Measurements from ENCODE around the gene PSMD3. TPM values are rescaled to one million over a fixed set of nuclear protein-coding genes. Genes with fewer than 3 reads are reported as not detected.
A peak's percentile ranks its signal among the peaks of the same experiment; 100 is the strongest.

The PSMD3 gene
- total RNA-seq, 2 donors from 2014 or later: 152 to 164 TPM

DNA sequence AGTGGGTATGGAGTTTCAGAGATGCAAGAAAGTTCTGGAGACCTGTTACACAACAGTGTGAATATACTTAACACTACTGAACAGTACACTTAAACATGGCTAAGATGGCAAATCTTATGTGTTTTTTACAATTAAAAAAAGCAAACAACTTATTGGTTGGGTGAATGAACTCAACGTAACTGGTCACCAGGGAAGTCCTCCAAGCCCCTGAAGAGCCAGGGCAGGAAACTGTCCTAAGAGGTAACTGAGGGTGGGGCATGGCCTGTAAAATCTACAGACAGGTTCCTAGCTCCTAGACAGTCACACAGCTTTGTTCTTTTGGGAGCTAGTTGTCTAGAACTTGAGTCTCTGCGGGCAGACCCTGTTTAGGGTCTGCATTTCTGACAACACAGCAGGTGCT lies 45.0 kb downstream of the PSMD3 start:
- Histone ChIP-seq H3K36me3 (ENCODE audit: control insufficient read depth, insufficient read depth, low read length) (peaks cover 40% of the 10 kb centered on the region), H3K27ac (ENCODE audit: low read depth, low read length) (no peak overlapping the region), H3K4me1 (ENCODE audit: control insufficient read depth, insufficient read depth, low read length) (no peaks in the 10 kb centered on the region), H3K9ac (ENCODE audit: extremely low read depth, low read length, poor library complexity, severe bottlenecking) (no peak overlapping the region), H3K9me3 (ENCODE audit: control insufficient read depth, low read length) (no peaks in the 10 kb centered on the region), H3K27me3 (ENCODE audit: control insufficient read depth, insufficient read depth, low read length, poor library complexity, severe bottlenecking) (no peaks in the 10 kb centered on the region), H3K4me3 (ENCODE audit: low read length) (no peak overlapping the region)
- DNase-seq: no peak
- Mint-ChIP-seq H3K27me3 (ENCODE audit: insufficient read depth) (no peaks in the 10 kb centered on the region), H3K36me3 (ENCODE audit: low read depth) (peaks cover 62% of the 10 kb centered on the region), H3K4me1 (no peaks in the 10 kb centered on the region), H3K9me3 (no peaks in the 10 kb centered on the region), H3K4me3 (no peak overlapping the region), H3K27ac (no peak overlapping the region)
- TF ChIP-seq, protein P1, sequence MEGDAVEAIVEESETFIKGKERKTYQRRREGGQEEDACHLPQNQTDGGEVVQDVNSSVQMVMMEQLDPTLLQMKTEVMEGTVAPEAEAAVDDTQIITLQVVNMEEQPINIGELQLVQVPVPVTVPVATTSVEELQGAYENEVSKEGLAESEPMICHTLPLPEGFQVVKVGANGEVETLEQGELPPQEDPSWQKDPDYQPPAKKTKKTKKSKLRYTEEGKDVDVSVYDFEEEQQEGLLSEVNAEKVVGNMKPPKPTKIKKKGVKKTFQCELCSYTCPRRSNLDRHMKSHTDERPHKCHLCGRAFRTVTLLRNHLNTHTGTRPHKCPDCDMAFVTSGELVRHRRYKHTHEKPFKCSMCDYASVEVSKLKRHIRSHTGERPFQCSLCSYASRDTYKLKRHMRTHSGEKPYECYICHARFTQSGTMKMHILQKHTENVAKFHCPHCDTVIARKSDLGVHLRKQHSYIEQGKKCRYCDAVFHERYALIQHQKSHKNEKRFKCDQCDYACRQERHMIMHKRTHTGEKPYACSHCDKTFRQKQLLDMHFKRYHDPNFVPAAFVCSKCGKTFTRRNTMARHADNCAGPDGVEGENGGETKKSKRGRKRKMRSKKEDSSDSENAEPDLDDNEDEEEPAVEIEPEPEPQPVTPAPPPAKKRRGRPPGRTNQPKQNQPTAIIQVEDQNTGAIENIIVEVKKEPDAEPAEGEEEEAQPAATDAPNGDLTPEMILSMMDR (conservative IDR thresholded peaks at IDR 0.05): no peak
- 93 to 95% methylated on average over 2 of the region's 2 CpGs for WGBS, 2 experiments (ENCODE audit: insufficient coverage in 1 of 2, insufficient read length in 1 of 2)

DNA sequence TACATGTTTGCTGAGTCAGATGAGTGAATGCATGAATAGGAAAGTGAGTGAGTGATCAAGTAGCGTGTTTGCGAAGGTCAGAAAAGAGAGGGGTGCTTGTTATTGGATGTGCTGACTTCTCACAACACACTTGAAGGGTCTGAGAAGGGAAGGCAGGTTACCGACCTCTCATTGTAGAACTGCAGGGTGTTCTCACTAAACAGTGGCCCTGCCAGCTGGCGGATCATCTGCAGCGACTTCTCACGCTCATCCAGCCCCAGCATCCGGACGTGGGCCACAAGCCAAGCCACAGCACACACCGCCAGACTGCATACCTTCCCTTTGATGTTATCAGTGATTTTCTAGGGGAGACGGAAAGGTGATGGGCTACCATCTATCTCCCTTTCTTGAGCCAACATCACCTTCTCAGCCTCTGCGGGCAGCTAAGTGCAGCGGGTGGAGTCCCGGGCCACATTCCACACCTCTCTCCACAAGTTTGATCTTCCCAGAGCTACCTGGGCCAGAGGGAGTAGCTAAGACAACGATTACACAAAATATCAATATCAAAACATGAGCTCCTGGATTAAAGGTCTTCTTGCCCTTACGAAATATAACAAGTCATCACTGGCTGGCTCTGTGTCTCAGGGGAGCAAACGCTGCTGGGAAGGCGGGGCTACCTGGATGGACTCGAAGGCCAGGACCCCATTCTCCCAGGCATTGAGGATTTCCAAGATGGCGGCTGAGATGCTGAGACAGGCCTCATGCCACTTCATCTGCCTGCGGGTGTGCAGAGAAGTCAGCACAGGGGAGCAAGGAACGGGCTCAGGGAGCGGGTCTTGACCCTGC lies 45.6 kb downstream of the PSMD3 start:
- no peak overlapping the region for H3K27ac Mint-ChIP-seq
- 94 to 97% methylated on average over 19 to 22 of the region's 22 CpGs for WGBS, 2 experiments (ENCODE audit: insufficient coverage in 1 of 2, insufficient read length in 1 of 2)
- no peak overlapping the region for H3K4me3 ChIP-seq (ENCODE audit: low read length)
- TF ChIP-seq, protein P1 (conservative IDR thresholded peaks at IDR 0.05): no peak
- H3K4me3 Mint-ChIP-seq: no peak overlapping the region
- H3K9me3 ChIP-seq (ENCODE audit: control insufficient read depth, low read length): no peaks in the 10 kb centered on the region
- H3K36me3 Mint-ChIP-seq (ENCODE audit: low read depth): peaks cover 64% of the 10 kb centered on the region
- DNase-seq: no peak
- H3K9ac ChIP-seq (ENCODE audit: extremely low read depth, low read length, poor library complexity, severe bottlenecking): no peak overlapping the region
- no peaks in the 10 kb centered on the region for H3K4me1 Mint-ChIP-seq
- H3K36me3 ChIP-seq (ENCODE audit: control insufficient read depth, insufficient read depth, low read length): peaks cover 42% of the 10 kb centered on the region
- no peaks in the 10 kb centered on the region for H3K27me3 ChIP-seq (ENCODE audit: control insufficient read depth, insufficient read depth, low read length, poor library complexity, severe bottlenecking)
- no peaks in the 10 kb centered on the region for H3K4me1 ChIP-seq (ENCODE audit: control insufficient read depth, insufficient read depth, low read length)
- H3K9me3 Mint-ChIP-seq: no peaks in the 10 kb centered on the region
- no peaks in the 10 kb centered on the region for H3K27me3 Mint-ChIP-seq (ENCODE audit: insufficient read depth)
- H3K27ac ChIP-seq (ENCODE audit: low read depth, low read length): no peak overlapping the region

DNA sequence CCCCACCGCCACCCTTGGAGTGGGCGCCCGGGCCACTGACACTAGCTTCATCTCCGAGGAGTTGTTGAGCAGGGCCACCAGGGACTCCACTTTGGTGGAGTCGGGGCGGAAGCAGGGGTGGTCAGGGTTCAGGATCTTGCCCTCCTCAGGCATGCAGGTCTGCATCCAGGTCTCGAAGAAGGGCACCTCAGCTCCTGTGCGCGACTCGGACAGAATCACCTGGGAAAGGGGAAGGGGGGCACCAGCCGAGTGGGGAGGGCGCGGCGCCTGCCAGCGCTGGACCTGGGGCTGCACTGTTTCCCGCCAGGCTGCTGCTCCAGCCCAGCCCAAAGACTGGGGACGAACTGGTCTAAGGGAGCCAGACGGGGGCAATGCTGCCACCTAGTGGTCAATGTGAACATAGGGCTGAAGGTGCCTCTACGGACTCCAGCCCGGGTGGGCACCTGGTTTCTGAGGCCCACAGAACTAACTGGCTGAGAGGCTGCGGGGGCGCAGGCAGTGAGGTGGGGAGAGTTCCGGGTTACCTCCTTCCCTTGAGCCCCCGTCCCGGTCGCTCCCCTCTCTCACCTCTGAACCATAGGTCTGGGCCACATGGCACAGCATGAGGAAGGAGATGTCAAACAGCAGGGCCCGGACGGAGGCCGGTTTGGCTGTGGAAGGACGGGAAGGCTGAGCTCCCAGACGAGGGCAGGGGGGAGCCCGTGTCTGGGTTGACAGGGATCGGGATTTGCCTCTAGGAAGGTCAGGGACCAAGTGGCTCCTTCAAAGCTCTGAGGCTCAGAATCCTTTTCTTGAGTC lies 46.4 kb downstream of the PSMD3 start:
- H3K27ac Mint-ChIP-seq: no peak overlapping the region
- H3K27me3 Mint-ChIP-seq (ENCODE audit: insufficient read depth): no peaks in the 10 kb centered on the region
- H3K36me3 ChIP-seq (ENCODE audit: control insufficient read depth, insufficient read depth, low read length): peaks cover 47% of the 10 kb centered on the region
- 54 to 58% methylated on average over 19 to 33 of the region's 33 CpGs for WGBS, 2 experiments (ENCODE audit: insufficient coverage in 1 of 2, insufficient read length in 1 of 2)
- H3K9ac ChIP-seq (ENCODE audit: extremely low read depth, low read length, poor library complexity, severe bottlenecking): no peak overlapping the region
- TF ChIP-seq, protein P1 (conservative IDR thresholded peaks at IDR 0.05): peak; percentile 98
- no peaks in the 10 kb centered on the region for H3K4me1 Mint-ChIP-seq
- no peaks in the 10 kb centered on the region for H3K9me3 Mint-ChIP-seq
- peak; percentile 97 for DNase-seq
- no peak overlapping the region for H3K27ac ChIP-seq (ENCODE audit: low read depth, low read length)
- H3K9me3 ChIP-seq (ENCODE audit: control insufficient read depth, low read length): no peaks in the 10 kb centered on the region
- H3K4me1 ChIP-seq (ENCODE audit: control insufficient read depth, insufficient read depth, low read length): no peaks in the 10 kb centered on the region
- H3K27me3 ChIP-seq (ENCODE audit: control insufficient read depth, insufficient read depth, low read length, poor library complexity, severe bottlenecking): no peaks in the 10 kb centered on the region
- H3K36me3 Mint-ChIP-seq (ENCODE audit: low read depth): peaks cover 63% of the 10 kb centered on the region
- no peak overlapping the region for H3K4me3 ChIP-seq (ENCODE audit: low read length)
- no peak overlapping the region for H3K4me3 Mint-ChIP-seq
